NCI-H1694 treated with DMSO at 0.1 percent for 48 hours (cell line): ENCODE data around the gene ASCL2.
"Not testable (repeated sequence)": the region's sequence is repeated elsewhere in the genome, so short reads cannot be mapped to it uniquely, and the experiment has no call there.

Experiments
- DNase-seq: peaks from one replicate; lab custom pipeline; 2025; lab: John Stamatoyannopoulos, UW

The ASCL2 gene

GRCh38 chr11:2297623-2298030, 27.2 kb upstream of the ASCL2 start:
- no peak for DNase-seq

- no peak for DNase-seq
Observed at GRCh38 chr11:2296913-2297622, 26.7 kb upstream of the ASCL2 start.

GRCh38 chr11:2295971-2296912, 25.9 kb upstream of the ASCL2 start:
- DNase-seq = no peak

GRCh38 chr11:2294926-2295290, 24.5 kb upstream of the ASCL2 start:
- no peak for DNase-seq

- no peak for DNase-seq
Observed at GRCh38 chr11:2293984-2294925, 23.9 kb upstream of the ASCL2 start.

- no peak for DNase-seq
Observed at GRCh38 chr11:2293531-2293971, 23.2 kb upstream of the ASCL2 start.

- DNase-seq = no peak
Observed at GRCh38 chr11:2290351-2290841, 20.0 kb upstream of the ASCL2 start.

- DNase-seq = no peak
Observed at GRCh38 chr11:2289859-2290258, 19.5 kb upstream of the ASCL2 start.

- DNase-seq = no peak
Observed at GRCh38 chr11:2289350-2289749, 19.0 kb upstream of the ASCL2 start.

GRCh38 chr11:2287091-2287490, 16.7 kb upstream of the ASCL2 start:
- no peak for DNase-seq

GRCh38 chr11:2286350-2286749, 16.0 kb upstream of the ASCL2 start:
- not testable (repeated sequence) for DNase-seq

GRCh38 chr11:2280208-2280607, 9.8 kb upstream of the ASCL2 start:
- DNase-seq = no peak

- DNase-seq = no peak
Observed at GRCh38 chr11:2277933-2278523, 7.6 kb upstream of the ASCL2 start.

GRCh38 chr11:2277008-2277346, 6.6 kb upstream of the ASCL2 start:
- DNase-seq = no peak

- DNase-seq = no peak
Observed at GRCh38 chr11:2276280-2277007, 6.1 kb upstream of the ASCL2 start.

- DNase-seq = no peak
Observed at GRCh38 chr11:2275334-2276279, 5.2 kb upstream of the ASCL2 start.

- no peak for DNase-seq
Observed at GRCh38 chr11:2273771-2274170, 3.4 kb upstream of the ASCL2 start.

- DNase-seq = no peak
Observed at GRCh38 chr11:2273311-2273710, 2.9 kb upstream of the ASCL2 start.

- DNase-seq = no peak
Observed at GRCh38 chr11:2272946-2273280, 2.5 kb upstream of the ASCL2 start.
